ENCODE measurements around the gene SLC52A1. TPM values are rescaled to one million over a fixed set of nuclear protein-coding genes. Genes with fewer than 3 reads are reported as not detected.
A peak's percentile ranks its signal among the peaks of the same experiment; 100 is the strongest.

SLC52A1 gene
- total RNA-seq, 4 donors from 2014 or later = 0.55 TPM; not detected in 3

DNA sequence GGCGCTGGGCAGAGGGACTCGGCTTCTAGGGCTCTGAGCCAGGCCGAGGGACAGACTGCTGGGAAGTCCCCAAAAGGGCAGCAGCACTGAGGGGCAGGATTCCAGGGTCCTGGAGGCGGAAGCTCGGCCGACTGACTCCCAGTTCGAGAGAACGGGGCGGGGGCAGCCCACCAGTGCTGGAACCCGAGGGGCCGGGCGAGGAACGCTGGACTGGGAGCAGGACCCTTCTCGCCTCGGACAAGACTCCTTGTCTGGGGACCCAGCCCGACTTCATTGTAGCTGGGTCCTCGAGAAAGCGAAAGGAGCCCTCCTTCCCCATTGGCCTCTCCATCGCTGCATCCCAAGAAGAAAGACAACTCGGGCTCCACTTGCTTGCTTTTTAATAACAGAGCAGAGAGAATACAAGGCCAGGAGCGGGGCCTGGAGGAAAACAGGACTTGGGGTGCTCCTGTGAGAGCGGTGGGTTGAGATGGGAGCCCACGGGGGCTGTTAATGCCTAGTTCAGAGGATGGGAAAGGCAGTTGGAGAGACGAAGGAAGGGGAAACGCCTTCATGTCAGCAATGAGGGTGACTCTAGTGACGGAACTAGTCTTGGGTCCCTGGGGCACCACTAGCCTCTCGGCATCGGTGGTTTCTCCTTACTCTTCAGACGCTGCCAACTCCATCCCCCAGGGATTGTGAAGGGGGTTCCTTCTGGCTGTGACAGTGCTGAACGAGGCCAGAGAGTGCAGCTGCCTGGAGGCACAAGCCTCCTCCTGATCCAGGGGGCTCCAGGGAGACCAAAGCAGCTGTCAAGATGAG is 47.3 kb downstream of the SLC52A1 start:
- no peaks in the 10 kb centered on the region for H3K9me3 ChIP-seq
- H3K36me3 ChIP-seq = no peaks in the 10 kb centered on the region
- H3K4me1 ChIP-seq = peaks cover 9 to 16% of the 10 kb centered on the region in 2 donors
- H3K27me3 ChIP-seq = no peaks in the 10 kb centered on the region
- peak overlapping the region; percentile 74 to 81 for H3K4me3 ChIP-seq
- H3K27ac ChIP-seq = peak overlapping the region; percentile 89 to 91
- intact Hi-C loops (cut with DNase I; ENCODE audit: low total_unique reads) = no loop called here
- TF ChIP-seq POLR2A (IDR thresholded peaks at IDR 0.05) = no peak
- TF ChIP-seq, protein P1, sequence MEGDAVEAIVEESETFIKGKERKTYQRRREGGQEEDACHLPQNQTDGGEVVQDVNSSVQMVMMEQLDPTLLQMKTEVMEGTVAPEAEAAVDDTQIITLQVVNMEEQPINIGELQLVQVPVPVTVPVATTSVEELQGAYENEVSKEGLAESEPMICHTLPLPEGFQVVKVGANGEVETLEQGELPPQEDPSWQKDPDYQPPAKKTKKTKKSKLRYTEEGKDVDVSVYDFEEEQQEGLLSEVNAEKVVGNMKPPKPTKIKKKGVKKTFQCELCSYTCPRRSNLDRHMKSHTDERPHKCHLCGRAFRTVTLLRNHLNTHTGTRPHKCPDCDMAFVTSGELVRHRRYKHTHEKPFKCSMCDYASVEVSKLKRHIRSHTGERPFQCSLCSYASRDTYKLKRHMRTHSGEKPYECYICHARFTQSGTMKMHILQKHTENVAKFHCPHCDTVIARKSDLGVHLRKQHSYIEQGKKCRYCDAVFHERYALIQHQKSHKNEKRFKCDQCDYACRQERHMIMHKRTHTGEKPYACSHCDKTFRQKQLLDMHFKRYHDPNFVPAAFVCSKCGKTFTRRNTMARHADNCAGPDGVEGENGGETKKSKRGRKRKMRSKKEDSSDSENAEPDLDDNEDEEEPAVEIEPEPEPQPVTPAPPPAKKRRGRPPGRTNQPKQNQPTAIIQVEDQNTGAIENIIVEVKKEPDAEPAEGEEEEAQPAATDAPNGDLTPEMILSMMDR (IDR thresholded peaks at IDR 0.05) = no peak
- peak; percentile 38 to 40 for DNase-seq

DNA sequence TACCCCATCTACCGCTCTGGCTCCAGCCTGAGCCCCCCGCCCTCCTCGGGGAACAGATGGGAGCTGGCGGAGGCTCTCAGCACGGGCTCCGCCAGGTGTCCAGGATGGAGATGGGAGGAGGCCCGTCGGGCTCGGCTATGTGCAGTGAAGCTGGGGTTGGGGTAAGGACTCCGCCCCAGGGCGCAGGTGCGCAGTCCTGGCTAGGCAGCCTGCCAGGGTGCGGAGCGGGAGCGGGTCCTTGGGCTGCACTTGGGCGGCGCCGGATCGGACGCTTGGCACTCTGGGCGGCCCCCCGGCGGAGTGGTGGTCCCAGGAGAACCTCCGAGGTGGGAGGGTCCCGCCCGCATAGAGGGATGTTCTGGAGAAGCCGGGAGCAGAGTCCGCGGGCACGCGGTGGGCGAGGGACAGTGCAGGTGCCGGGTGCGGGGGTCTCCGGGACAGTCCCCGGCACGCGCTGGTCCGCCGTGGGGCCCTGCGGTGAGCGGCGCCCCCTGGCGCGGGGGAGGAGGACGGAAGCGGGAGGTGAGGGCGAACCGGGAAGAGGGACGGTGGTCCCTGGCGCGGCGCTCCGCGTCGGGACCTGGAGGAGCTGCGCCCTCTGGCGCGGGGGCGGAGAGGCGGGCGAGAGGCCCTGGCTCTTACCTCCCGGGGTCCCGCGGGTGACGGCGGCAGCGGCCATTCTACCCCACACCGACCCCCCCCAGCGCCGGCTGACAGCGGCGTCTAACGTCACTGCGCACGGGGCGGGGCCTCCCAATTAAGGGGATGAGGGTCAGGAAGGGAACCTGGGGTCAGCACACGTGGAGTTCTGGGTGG is 48.1 kb downstream of the SLC52A1 start, which contains the start of gene CAMTA2:
TSS of gene CAMTA2 (minus strand) at position 725 of the 816 bp plus-strand sequence. CDS start 1,453 bp downstream, outside the sequence.
- H3K4me3 ChIP-seq = peak within 1 kb of the TSS; percentile 74 to 81
- H3K4me1 ChIP-seq = peaks cover 9 to 16% of the 10 kb centered on the region in 2 donors
- no peaks in the 10 kb centered on the region for H3K9me3 ChIP-seq
- no peaks in the 10 kb centered on the region for H3K36me3 ChIP-seq
- intact Hi-C loops (cut with DNase I; ENCODE audit: low total_unique reads) = no loop called here
- peak; percentile 89 to 91 for DNase-seq
- H3K27me3 ChIP-seq = no peaks in the 10 kb centered on the region
- peak; percentile 70 to 81 for TF ChIP-seq POLR2A (IDR thresholded peaks at IDR 0.05)
- TF ChIP-seq, protein P1 (IDR thresholded peaks at IDR 0.05) = peak; percentile 58 to 87 (median 80)
- H3K27ac ChIP-seq = peak within 1 kb of the TSS; percentile 89 to 91

DNA sequence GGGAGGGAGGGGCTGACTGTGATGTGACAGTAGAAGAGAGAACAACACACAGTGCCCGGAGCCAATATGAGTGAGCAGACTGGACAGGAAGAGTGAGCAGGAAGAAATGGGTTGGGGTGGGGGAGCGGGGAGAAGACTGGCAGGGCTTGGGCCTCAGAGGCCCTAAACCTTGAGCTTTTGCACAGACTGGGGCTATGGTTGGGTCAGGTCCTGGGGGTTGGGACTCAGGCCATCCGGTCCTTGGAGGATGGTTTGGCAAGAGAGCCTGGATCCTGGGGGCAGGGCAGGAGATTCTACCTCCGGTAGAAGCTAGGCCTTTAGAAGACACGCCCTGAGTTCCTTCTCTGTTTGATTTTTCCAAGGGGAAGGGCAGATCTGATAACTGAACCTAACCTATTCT is 48.8 kb downstream of the SLC52A1 start:
- Histone ChIP-seq H3K4me1 (peaks cover 9 to 16% of the 10 kb centered on the region in 2 donors), H3K27me3 (no peaks in the 10 kb centered on the region), H3K9me3 (no peaks in the 10 kb centered on the region), H3K27ac (peak overlapping the region; percentile 89 to 91), H3K36me3 (no peaks in the 10 kb centered on the region), H3K4me3 (peak overlapping the region; percentile 74 to 81)
- peak in 1 of 2 donors; percentile 33 for DNase-seq
- TF ChIP-seq, protein P1 (IDR thresholded peaks at IDR 0.05) = no peak
- peak in 1 of 2 donors; percentile 31 for TF ChIP-seq POLR2A (IDR thresholded peaks at IDR 0.05)
- intact Hi-C loops (cut with DNase I; ENCODE audit: low total_unique reads) = no loop called here

Other genes with a start within 250 kb of the SLC52A1 start
- 1 to 10 TPM in 2 of 4 donors, not detected in 2; 1.3 to 2.2 TPM for gene VMO1, start 249.1 kb downstream of the SLC52A1 start, total RNA-seq
- gene GLTPD2, start 246.5 kb downstream of the SLC52A1 start, total RNA-seq = not detected
- gene PSMB6, start 239.3 kb downstream of the SLC52A1 start, total RNA-seq = 10 to 100 TPM; 64.9 to 99.7 (median 87.3) TPM
- 10 to 100 TPM in 3 of 4 donors, 1 to 10 TPM in 1; 10.0 to 54.3 (median 25.1) TPM for gene PLD2, start 228.3 kb downstream of the SLC52A1 start, total RNA-seq
- gene MINK1, start 202.1 kb downstream of the SLC52A1 start, total RNA-seq = 10 to 100 TPM; 17.9 to 99.2 (median 27.9) TPM
- 1 to 10 TPM in 3 of 4 donors, not detected in 1; 2.9 to 6.6 (median 3.5) TPM for gene C17orf107, start 135.9 kb downstream of the SLC52A1 start, total RNA-seq
- under 1 TPM in 2 of 4 donors, not detected in 2; 0.79 to 0.83 TPM for gene CHRNE, start 132.3 kb downstream of the SLC52A1 start, total RNA-seq
- not detected for gene GP1BA, start 103.1 kb downstream of the SLC52A1 start, total RNA-seq
- 10 to 100 TPM in 3 of 4 donors, 1 to 10 TPM in 1; 9.5 to 58.2 (median 42.9) TPM for gene SLC25A11, start 95.4 kb downstream of the SLC52A1 start, total RNA-seq
- gene RNF167, start 95.2 kb downstream of the SLC52A1 start, total RNA-seq = 100 to 1,000 TPM in 1 of 4 donors, 10 to 100 TPM in 3; 14.8 to 100 (median 53.1) TPM
- 100 to 1,000 TPM; 170 to 396 (median 304) TPM for gene PFN1, start 86.9 kb downstream of the SLC52A1 start, total RNA-seq
- gene ENO3, start 84.3 kb downstream of the SLC52A1 start, total RNA-seq = 1 to 10 TPM in 3 of 4 donors, not detected in 1; 2.8 to 3.7 (median 3.6) TPM
- gene SPAG7, start 67.6 kb downstream of the SLC52A1 start, total RNA-seq = 10 to 100 TPM; 18.4 to 58.3 (median 34.0) TPM
- 10 to 100 TPM in 3 of 4 donors, 1 to 10 TPM in 1; 7.3 to 80.8 (median 12.7) TPM for gene CAMTA2, start 47.8 kb downstream of the SLC52A1 start, total RNA-seq
- gene INCA1, start 37.9 kb downstream of the SLC52A1 start, total RNA-seq = 1 to 10 TPM in 1 of 4 donors, not detected in 3; 3.4 TPM
- gene KIF1C, start 37.5 kb downstream of the SLC52A1 start, total RNA-seq = 100 to 1,000 TPM in 1 of 4 donors, 10 to 100 TPM in 3; 22.9 to 140 (median 30.5) TPM
- gene ZFP3, start 43.0 kb upstream of the SLC52A1 start, total RNA-seq = 1 to 10 TPM; 1.5 to 8.6 (median 5.3) TPM
- gene ZNF232, start 76.5 kb upstream of the SLC52A1 start, total RNA-seq = 10 to 100 TPM in 1 of 4 donors, 1 to 10 TPM in 2, under 1 TPM in 1; 0.51 to 12.7 (median 6.1) TPM
- gene USP6, start 80.6 kb upstream of the SLC52A1 start, total RNA-seq = 1 to 10 TPM in 1 of 4 donors, under 1 TPM in 2, not detected in 1; 0.21 to 2.6 (median 0.97) TPM
- 10 to 100 TPM in 3 of 4 donors, 1 to 10 TPM in 1; 7.9 to 43.3 (median 14.3) TPM for gene ZNF594, start 156.4 kb upstream of the SLC52A1 start, total RNA-seq
- under 1 TPM in 2 of 4 donors, not detected in 2; 0.62 to 0.91 TPM for gene SCIMP, start 199.4 kb upstream of the SLC52A1 start, total RNA-seq
- gene RABEP1, start 246.9 kb upstream of the SLC52A1 start, total RNA-seq = 10 to 100 TPM; 14.9 to 59.7 (median 38.8) TPM

Data from uterus (tissue), 4 donors.